IMR-90 (cell line): ENCODE data around the gene MXRA8. TPM values are rescaled to one million over a fixed set of nuclear protein-coding genes. Genes with fewer than 3 reads are reported as not detected.

Source experiments
- ATAC-seq: fragments of 200-7000 bp; cut with Tn5 transposase; 2 replicates; pipeline ENCODE4 v1.9.1; 2020; ENCODE audit warnings: low read depth, mild to moderate bottlenecking, moderate library complexity
- BruUV-seq: library from RNA; stranded (reverse); fragments of 400-500 nt; replicated peaks from 2 replicates; lab custom pipeline; 2021; lab: Mats Ljungman, UMichigan
- CTCF ChIA-PET: fragments of 300-600 bp; formaldehyde crosslinking; extraction: SDS; loops from one replicate; lab custom pipeline; 2021; ENCODE audit warnings: antibody characterized with exemption; lab: Yijun Ruan, JAX
- POLR2A ChIA-PET: fragments of 300-600 bp; sonication (Branson Sonifier 250); formaldehyde crosslinking; loops from one replicate; lab custom pipeline; 2022; ENCODE audit warnings: antibody characterized with exemption; ENCODE audit not compliant: unreplicated experiment; lab: Charles Lee
- DNase-seq: peaks from one replicate; pipeline ENCODE4 v3.0.0; 2013
- H2AFZ ChIP-seq: replicated peaks from 2 replicates; pipeline ENCODE3; 2013; ENCODE audit warnings: low read length, mild to moderate bottlenecking; ENCODE audit not compliant: poor library complexity
- H2AK5ac ChIP-seq: 2 replicates; pipeline ENCODE4 v1.6.1; 2013; ENCODE audit warnings: low read depth, low read length, inconsistent platforms
- H2AK9ac ChIP-seq: replicated peaks from 2 replicates; pipeline ENCODE3; 2013; ENCODE audit warnings: mild to moderate bottlenecking, low read depth, low read length, moderate library complexity; ENCODE audit not compliant: poor library complexity
- H2BK120ac ChIP-seq: 2 replicates; pipeline ENCODE4 v1.6.1; 2013; ENCODE audit warnings: low read depth, low read length, inconsistent platforms
- H2BK15ac ChIP-seq: 3 replicates; pipeline ENCODE4 v1.6.1; 2013; ENCODE audit warnings: low read depth, low read length, inconsistent platforms
- H2BK20ac ChIP-seq: 2 replicates; pipeline ENCODE4 v1.6.1; 2013; ENCODE audit warnings: low read depth, mild to moderate bottlenecking, inconsistent platforms, low read length, moderate library complexity
- H2BK5ac ChIP-seq: 2 replicates; pipeline ENCODE4 v1.6.1; 2013; ENCODE audit warnings: mild to moderate bottlenecking, low read depth, low read length, inconsistent platforms; ENCODE audit not compliant: poor library complexity, severe bottlenecking
- H3K14ac ChIP-seq: replicated peaks from 2 replicates; pipeline ENCODE4 v1.6.1; 2013; ENCODE audit warnings: low read depth, low read length, inconsistent platforms
- H3K18ac ChIP-seq: 2 replicates; pipeline ENCODE4 v1.6.1; 2013; ENCODE audit warnings: low read depth, low read length, control low read depth
- H3K23ac ChIP-seq: 2 replicates; pipeline ENCODE4 v1.6.1; 2013; ENCODE audit warnings: low read depth, low read length, inconsistent platforms
- H3K27ac ChIP-seq: 2 replicates; pipeline ENCODE4 v1.5.1; 2013; ENCODE audit warnings: mild to moderate bottlenecking, control low read depth, low read length; ENCODE audit not compliant: insufficient read depth
- H3K27me3 ChIP-seq: 2 replicates; pipeline ENCODE4 v1.6.1; 2013; ENCODE audit warnings: low read length; ENCODE audit not compliant: control insufficient read depth, insufficient read depth
- H3K36me3 ChIP-seq: 2 replicates; pipeline ENCODE4 v1.6.1; 2013; ENCODE audit warnings: low read length, mixed read lengths; ENCODE audit not compliant: control insufficient read depth, insufficient read depth
- H3K4ac ChIP-seq: 2 replicates; pipeline ENCODE4 v1.6.1; 2013; ENCODE audit warnings: low read depth, low read length, inconsistent platforms
- H3K4me1 ChIP-seq: 2 replicates; pipeline ENCODE4 v1.6.1; 2013; ENCODE audit warnings: low read length, mixed read lengths; ENCODE audit not compliant: control insufficient read depth, insufficient read depth
- H3K4me2 ChIP-seq: 2 replicates; pipeline ENCODE4 v1.6.1; 2013; ENCODE audit warnings: low read depth, mild to moderate bottlenecking, control low read depth, low read length, moderate library complexity
- H3K4me3 ChIP-seq: 2 replicates; pipeline ENCODE4 v1.5.1; 2013; ENCODE audit warnings: low read depth, mild to moderate bottlenecking, control low read depth, low read length, moderate library complexity; ENCODE audit not compliant: insufficient read depth
- H3K56ac ChIP-seq: 2 replicates; pipeline ENCODE4 v1.6.1; 2013; ENCODE audit warnings: low read length, inconsistent platforms; ENCODE audit not compliant: insufficient read depth; ENCODE audit errors: extremely low read depth
- H3K79me1 ChIP-seq, 2 experiments: 2 replicates each; pipeline ENCODE4 v1.6.1; 2013; ENCODE audit warnings: low read length in 2 of 2, inconsistent platforms in 1 of 2, low read depth in 1 of 2
- H3K9ac ChIP-seq: 2 replicates; pipeline ENCODE4 v1.6.1; 2013; ENCODE audit warnings: low read depth, low read length, control low read depth
- H3K9me1 ChIP-seq: 2 replicates; pipeline ENCODE4 v1.6.1; 2013; ENCODE audit warnings: low read length, inconsistent platforms; ENCODE audit not compliant: insufficient read depth
- H3K9me3 ChIP-seq: 2 replicates; pipeline ENCODE4 v1.6.1; 2013; ENCODE audit warnings: low read length; ENCODE audit not compliant: control insufficient read depth, insufficient read depth
- H4K20me1 ChIP-seq: 2 replicates; pipeline ENCODE4 v1.6.1; 2013; ENCODE audit warnings: low read length, inconsistent platforms; ENCODE audit not compliant: insufficient read depth
- H4K5ac ChIP-seq: 2 replicates; pipeline ENCODE4 v1.6.1; 2013; ENCODE audit warnings: mild to moderate bottlenecking, low read depth, low read length, control low read depth
- H4K8ac ChIP-seq, 2 experiments: 2 replicates each; pipeline ENCODE4 v1.6.1; 2013; ENCODE audit warnings: low read depth in 2 of 2, low read length in 2 of 2, control low read depth in 1 of 2, inconsistent platforms in 1 of 2
- H4K91ac ChIP-seq: 2 replicates; pipeline ENCODE4 v1.6.1; 2013; ENCODE audit warnings: low read depth, low read length, inconsistent platforms; ENCODE audit not compliant: insufficient read depth
- BHLHE40 ChIP-seq: fragments of 150-350 bp; IDR thresholded peaks from 2 replicates; pipeline ENCODE4 v1.6.1; 2016; ENCODE audit warnings: mild to moderate bottlenecking, low read depth, low read length
- FOS ChIP-seq: fragments of 150-350 bp; IDR thresholded peaks from 2 replicates; pipeline ENCODE4 v1.6.1; 2016; ENCODE audit warnings: low read depth, low read length
- MAFK ChIP-seq: IDR thresholded peaks from 2 replicates; pipeline ENCODE4 v1.6.1; 2012; ENCODE audit warnings: low read depth, low read length, improper control_type of control experiment
- MXI1 ChIP-seq: IDR thresholded peaks from 2 replicates; pipeline ENCODE4 v1.6.1; 2012; ENCODE audit warnings: low read depth, mild to moderate bottlenecking, low read length, moderate library complexity, borderline replicate concordance
- NFE2L2 ChIP-seq: fragments of 150-350 bp; IDR thresholded peaks from 2 replicates; pipeline ENCODE4 v1.6.1; 2016; ENCODE audit warnings: low read depth, mild to moderate bottlenecking, low read length
- POLR2A ChIP-seq: IDR thresholded peaks from 2 replicates; pipeline ENCODE4 v1.6.1; 2012; ENCODE audit warnings: mild to moderate bottlenecking, low read depth, low read length
- RCOR1 ChIP-seq: IDR thresholded peaks from 2 replicates; pipeline ENCODE4 v1.6.1; 2012; ENCODE audit warnings: mild to moderate bottlenecking, low read length, improper control_type of control experiment; ENCODE audit not compliant: insufficient replicate concordance
- RFX5 ChIP-seq: IDR thresholded peaks from 2 replicates; pipeline ENCODE4 v1.8.0; 2012; ENCODE audit warnings: low read depth, mild to moderate bottlenecking, low read length, moderate library complexity
- SMC3 ChIP-seq: fragments of 150-350 bp; IDR thresholded peaks from 2 replicates; pipeline ENCODE4 v1.6.1; 2016; ENCODE audit warnings: low read depth, mild to moderate bottlenecking, antibody characterized with exemption, low read length, moderate library complexity
- WGBS, 2 experiments: methylation state at CpG; one replicate each; pipeline versions ENCODE4 v1.1.5 to v1.1.7; 2013; ENCODE audit warnings: missing lambda C conversion rate in 2 of 2; ENCODE audit not compliant: insufficient read length in 1 of 2; ENCODE audit errors: extremely low coverage in 2 of 2; 5-methylcytosine and 5-hydroxymethylcytosine counted together
- dilution Hi-C: fragments of 300-500 bp; cut with HindIII; formaldehyde crosslinking; loops from one replicate; pipeline ENCODE4 v1.14.3; 2018; ENCODE audit warnings: low sequenced_read_pairs; ENCODE audit not compliant: unreplicated experiment
- in situ Hi-C: fragments of 300-500 bp; cut with MboI; formaldehyde crosslinking; loops from 3 replicates; pipeline ENCODE4 v1.14.3; 2019; ENCODE audit warnings: low sequenced_read_pairs, inconsistent platforms, mixed read lengths
- intact Hi-C: fragments of 100-400 bp; cut with micrococcal nuclease; formaldehyde crosslinking; loops from 2 replicates; pipeline ENCODE4 v1.10.0; 2022
- polyA plus RNA-seq, 3 experiments: library from polyadenylated mRNA; depleted of rRNA; stranded (reverse); fragments of >200 nt; gene quantifications; 2 replicates each; pipeline ENCODE4 v1.2.3, GENCODE V29; 2012; ENCODE audit warnings: low replicate concordance in 1 of 3
- total RNA-seq: library from RNA; depleted of rRNA; stranded (reverse); fragments of >200 nt; gene quantifications from 2 replicates; pipeline ENCODE4 v1.2.3, GENCODE V29; 2012
- TF ChIP-seq, protein P1 (sequence below): fragments of 150-350 bp; IDR thresholded peaks from 2 replicates; pipeline ENCODE4 v1.6.1; 2017; ENCODE audit warnings: mild to moderate bottlenecking, antibody characterized with exemption, low read length, low read depth

MXRA8 gene
- total and polyA plus RNA-seq, 2 of the 4 experiments (the other 2 are of a cell fraction) = 92.5 to 469 TPM

- BruUV-seq = no TSS peak
- Histone ChIP-seq H3K9me3 (no peaks in the 10 kb centered on the region), H3K27me3 (no peaks in the 10 kb centered on the region), H4K5ac (no peak overlapping the region), H4K91ac (no peak overlapping the region), H2BK20ac (no peak overlapping the region), H3K9ac (no peak overlapping the region), H2BK5ac (no peak overlapping the region), H2AK5ac (no peak overlapping the region), H3K9me1 (peaks cover 13% of the 10 kb centered on the region), H3K18ac (no peak overlapping the region), H3K14ac (no peak overlapping the region), H3K27ac (no peak overlapping the region), H3K36me3 (peaks cover 41% of the 10 kb centered on the region), H4K8ac (no peak overlapping the region), H3K4me3 (no peak overlapping the region), H3K79me1 (peaks cover 12 to 54% of the 10 kb centered on the region in 2 experiments), H4K20me1 (peaks cover 49% of the 10 kb centered on the region), H2AK9ac (no peak overlapping the region), H3K4ac (no peak overlapping the region), H3K23ac (no peak overlapping the region), H3K4me1 (peaks cover 18% of the 10 kb centered on the region), H3K4me2 (no peak overlapping the region), H3K56ac (no peak overlapping the region), H2AFZ (no peak overlapping the region), H2BK15ac (no peak overlapping the region), H2BK120ac (no peak overlapping the region)
- TF ChIP-seq RFX5 = no peak
- no peak for TF ChIP-seq RCOR1
- no peak for TF ChIP-seq FOS
- TF ChIP-seq SMC3 = no peak
- TF ChIP-seq NFE2L2 = no peak
- no peak for TF ChIP-seq MAFK
- no peak for TF ChIP-seq MXI1
- TF ChIP-seq POLR2A = no peak
- TF ChIP-seq BHLHE40 = no peak
- TF ChIP-seq, protein P1, sequence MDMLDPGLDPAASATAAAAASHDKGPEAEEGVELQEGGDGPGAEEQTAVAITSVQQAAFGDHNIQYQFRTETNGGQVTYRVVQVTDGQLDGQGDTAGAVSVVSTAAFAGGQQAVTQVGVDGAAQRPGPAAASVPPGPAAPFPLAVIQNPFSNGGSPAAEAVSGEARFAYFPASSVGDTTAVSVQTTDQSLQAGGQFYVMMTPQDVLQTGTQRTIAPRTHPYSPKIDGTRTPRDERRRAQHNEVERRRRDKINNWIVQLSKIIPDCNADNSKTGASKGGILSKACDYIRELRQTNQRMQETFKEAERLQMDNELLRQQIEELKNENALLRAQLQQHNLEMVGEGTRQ = no peak
- WGBS, 2 experiments = 97% methylated on average over 11 of the region's 17 CpGs; no CpG with 5 or more reads in 1 of the 2 experiments
- no peak for DNase-seq
- ATAC-seq = no peak
- dilution Hi-C loops = no loop called here
- ChIA-PET CTCF (no interaction called here), POLR2A (no interaction called here)
- in situ Hi-C loops = no loop called here
- intact Hi-C loops = no loop called here
These were observed 16.8 kb downstream of the MXRA8 start for GRCh38 chr1:1341549-1342021.
